HepG2 (cell line): ENCODE results near the gene SLC11A1. TPM values are rescaled to one million over a fixed set of nuclear protein-coding genes. Genes with fewer than 3 reads are reported as not detected.

Experiments
- HNF4A ChIP-seq: sonication (generic); formaldehyde crosslinking; IDR thresholded peaks from 2 replicates; pipeline ENCODE4 v1.4.0; 2020; ENCODE audit warnings: missing genetic modification reagents
- MLX ChIP-seq: IDR thresholded peaks from 2 replicates; pipeline ENCODE4 v1.6.1; 2016
- NCOR1 ChIP-seq: fragments of 200-600 bp; sonication (generic); IDR thresholded peaks from 2 replicates; pipeline ENCODE4 v1.7.0; 2017; ENCODE audit warnings: antibody characterized with exemption, low read length, borderline replicate concordance
- SAFB2 ChIP-seq: sonication (generic); formaldehyde crosslinking; IDR thresholded peaks from 2 replicates; pipeline ENCODE4 v1.5.1; 2020; ENCODE audit warnings: missing genetic modification reagents, low read depth, mild to moderate bottlenecking, borderline replicate concordance
- SOX5 ChIP-seq: IDR thresholded peaks from 2 replicates; pipeline ENCODE4 v1.6.1; 2016; ENCODE audit warnings: borderline replicate concordance
- SSRP1 ChIP-seq: IDR thresholded peaks from 2 replicates; pipeline ENCODE4 v1.6.1; 2016; ENCODE audit warnings: control low read depth
- ZBED4 ChIP-seq: sonication (generic); formaldehyde crosslinking; IDR thresholded peaks from 2 replicates; pipeline ENCODE4 v1.4.0; 2020; ENCODE audit warnings: missing genetic modification reagents, borderline replicate concordance
- ZBTB4 ChIP-seq: sonication (generic); formaldehyde crosslinking; IDR thresholded peaks from 2 replicates; pipeline ENCODE4 v1.4.0; 2020; ENCODE audit warnings: missing genetic modification reagents, mild to moderate bottlenecking, borderline replicate concordance
- ZNF530 ChIP-seq: sonication (generic); formaldehyde crosslinking; IDR thresholded peaks from 2 replicates; pipeline ENCODE4 v1.5.0; 2020; ENCODE audit warnings: low read depth, mild to moderate bottlenecking, missing genetic modification reagents
- polyA plus RNA-seq, 8 experiments: library from polyadenylated mRNA; depleted of rRNA in 3 of 8; stranded (reverse) in 7 of 8; unstranded in 1 of 8; fragments of >200 nt; fragmentation: Illumina TruSeq in 4 of 8; extraction: Trizol in 4 of 8; gene quantifications; 2 replicates each; pipeline versions ENCODE4 v1.2.1 to v1.2.3, GENCODE V29; 2011 to 2016; ENCODE audit warnings: low read depth in 4 of 8, missing spikeins in 1 of 8, mixed read lengths in 1 of 8; ENCODE audit not compliant: insufficient read depth in 1 of 8
- total RNA-seq, 5 experiments: library from RNA; depleted of rRNA; stranded (reverse); fragments of >200 nt; fragmentation: Illumina TruSeq; extraction: Trizol; gene quantifications; 2 replicates each; pipeline ENCODE4 v1.2.3, GENCODE V29; 2016; ENCODE audit warnings: low read depth in 1 of 5
- TF ChIP-seq, protein P1 (sequence below): sonication (generic); formaldehyde crosslinking; IDR thresholded peaks from 2 replicates; pipeline ENCODE4 v1.4.0; 2020; ENCODE audit warnings: mild to moderate bottlenecking, missing genetic modification reagents
- TF ChIP-seq, protein P2 (sequence below): sonication (generic); formaldehyde crosslinking; IDR thresholded peaks from 2 replicates; pipeline ENCODE4 v1.4.0; 2020; ENCODE audit warnings: missing genetic modification reagents, borderline replicate concordance

Gene SLC11A1
- total and polyA plus RNA-seq, 2 of the 13 experiments (the other 11 are each of a cell fraction or from before 2014, with no cell fraction given) = 0.33 to 2.3 TPM

GRCh38 chr2:218354850-218355443 is 27.1 kb upstream of the SLC11A1 start (continued):
- TF ChIP-seq, protein P1, sequence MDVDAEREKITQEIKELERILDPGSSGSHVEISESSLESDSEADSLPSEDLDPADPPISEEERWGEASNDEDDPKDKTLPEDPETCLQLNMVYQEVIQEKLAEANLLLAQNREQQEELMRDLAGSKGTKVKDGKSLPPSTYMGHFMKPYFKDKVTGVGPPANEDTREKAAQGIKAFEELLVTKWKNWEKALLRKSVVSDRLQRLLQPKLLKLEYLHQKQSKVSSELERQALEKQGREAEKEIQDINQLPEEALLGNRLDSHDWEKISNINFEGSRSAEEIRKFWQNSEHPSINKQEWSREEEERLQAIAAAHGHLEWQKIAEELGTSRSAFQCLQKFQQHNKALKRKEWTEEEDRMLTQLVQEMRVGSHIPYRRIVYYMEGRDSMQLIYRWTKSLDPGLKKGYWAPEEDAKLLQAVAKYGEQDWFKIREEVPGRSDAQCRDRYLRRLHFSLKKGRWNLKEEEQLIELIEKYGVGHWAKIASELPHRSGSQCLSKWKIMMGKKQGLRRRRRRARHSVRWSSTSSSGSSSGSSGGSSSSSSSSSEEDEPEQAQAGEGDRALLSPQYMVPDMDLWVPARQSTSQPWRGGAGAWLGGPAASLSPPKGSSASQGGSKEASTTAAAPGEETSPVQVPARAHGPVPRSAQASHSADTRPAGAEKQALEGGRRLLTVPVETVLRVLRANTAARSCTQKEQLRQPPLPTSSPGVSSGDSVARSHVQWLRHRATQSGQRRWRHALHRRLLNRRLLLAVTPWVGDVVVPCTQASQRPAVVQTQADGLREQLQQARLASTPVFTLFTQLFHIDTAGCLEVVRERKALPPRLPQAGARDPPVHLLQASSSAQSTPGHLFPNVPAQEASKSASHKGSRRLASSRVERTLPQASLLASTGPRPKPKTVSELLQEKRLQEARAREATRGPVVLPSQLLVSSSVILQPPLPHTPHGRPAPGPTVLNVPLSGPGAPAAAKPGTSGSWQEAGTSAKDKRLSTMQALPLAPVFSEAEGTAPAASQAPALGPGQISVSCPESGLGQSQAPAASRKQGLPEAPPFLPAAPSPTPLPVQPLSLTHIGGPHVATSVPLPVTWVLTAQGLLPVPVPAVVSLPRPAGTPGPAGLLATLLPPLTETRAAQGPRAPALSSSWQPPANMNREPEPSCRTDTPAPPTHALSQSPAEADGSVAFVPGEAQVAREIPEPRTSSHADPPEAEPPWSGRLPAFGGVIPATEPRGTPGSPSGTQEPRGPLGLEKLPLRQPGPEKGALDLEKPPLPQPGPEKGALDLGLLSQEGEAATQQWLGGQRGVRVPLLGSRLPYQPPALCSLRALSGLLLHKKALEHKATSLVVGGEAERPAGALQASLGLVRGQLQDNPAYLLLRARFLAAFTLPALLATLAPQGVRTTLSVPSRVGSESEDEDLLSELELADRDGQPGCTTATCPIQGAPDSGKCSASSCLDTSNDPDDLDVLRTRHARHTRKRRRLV = no peak
- TF ChIP-seq, protein P2, sequence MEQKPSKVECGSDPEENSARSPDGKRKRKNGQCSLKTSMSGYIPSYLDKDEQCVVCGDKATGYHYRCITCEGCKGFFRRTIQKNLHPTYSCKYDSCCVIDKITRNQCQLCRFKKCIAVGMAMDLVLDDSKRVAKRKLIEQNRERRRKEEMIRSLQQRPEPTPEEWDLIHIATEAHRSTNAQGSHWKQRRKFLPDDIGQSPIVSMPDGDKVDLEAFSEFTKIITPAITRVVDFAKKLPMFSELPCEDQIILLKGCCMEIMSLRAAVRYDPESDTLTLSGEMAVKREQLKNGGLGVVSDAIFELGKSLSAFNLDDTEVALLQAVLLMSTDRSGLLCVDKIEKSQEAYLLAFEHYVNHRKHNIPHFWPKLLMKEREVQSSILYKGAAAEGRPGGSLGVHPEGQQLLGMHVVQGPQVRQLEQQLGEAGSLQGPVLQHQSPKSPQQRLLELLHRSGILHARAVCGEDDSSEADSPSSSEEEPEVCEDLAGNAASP = no peak
- TF ChIP-seq NCOR1 (peak; percentile 77; the same call in 1 of the 2 replicates), SSRP1 (CRISPR knock-in tag) (no peak), ZBTB4 (CRISPR knock-in tag) (peak; percentile 66; the same call in 1 of the 2 replicates), ZNF530 (CRISPR knock-in tag) (no peak), ZBED4 (no peak), HNF4A (CRISPR knock-in tag) (peak; percentile 82), SOX5 (peak; percentile 31; the same call in 1 of the 2 replicates), SAFB2 (CRISPR knock-in tag) (peak; percentile 58; the same call in 1 of the 2 replicates), MLX (no peak)
